Activated T-cell treated with anti-CD3 and anti-CD28 coated beads for 48 hours (primary cell): Measurements from ENCODE around the gene LYSMD4.

ENCODE experiments used
- DNase-seq: peaks from one replicate; pipeline ENCODE4 v3.0.0-alpha.2; 2020; ENCODE audit warnings: low read depth

LYSMD4 gene

DNA sequence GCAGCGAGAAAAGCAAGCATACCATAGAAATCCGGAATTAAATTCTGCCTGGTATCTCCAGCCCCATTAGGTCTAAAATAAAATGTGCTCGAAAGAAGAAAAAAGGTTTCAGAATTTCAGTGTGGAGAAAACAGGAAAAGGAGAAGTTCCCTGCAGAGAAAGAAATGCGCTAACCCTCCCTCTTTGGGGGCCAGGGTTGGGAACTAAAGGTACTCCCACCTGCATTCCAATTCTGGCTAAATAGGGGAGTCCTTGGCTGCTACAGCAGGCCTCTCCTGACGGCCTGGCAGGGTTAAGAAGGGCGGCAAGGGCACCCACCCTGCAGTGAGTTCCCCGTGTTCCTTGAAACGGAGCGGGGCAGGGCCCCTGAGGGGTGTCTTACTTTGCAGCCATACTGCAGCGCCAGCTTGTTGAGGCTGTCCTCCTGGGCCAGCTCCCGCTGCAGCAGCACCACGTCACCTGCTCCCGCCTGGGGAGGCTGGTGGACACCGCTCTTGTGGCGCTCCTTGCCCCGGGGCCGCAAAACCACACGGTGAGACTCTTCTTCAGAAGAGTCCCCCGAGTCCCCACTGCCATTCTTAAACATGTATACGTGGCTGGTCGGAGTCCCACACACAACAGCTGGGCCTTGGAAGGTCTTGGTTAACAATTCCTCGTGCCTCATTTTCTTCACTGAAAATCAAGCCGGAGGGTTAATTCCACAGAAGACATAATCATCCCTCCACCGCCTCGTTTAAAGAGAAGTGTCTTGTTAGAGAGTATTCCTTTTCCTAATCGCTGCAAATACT lies 1.7 kb downstream of the LYSMD4 start:
- no peak for DNase-seq

DNA sequence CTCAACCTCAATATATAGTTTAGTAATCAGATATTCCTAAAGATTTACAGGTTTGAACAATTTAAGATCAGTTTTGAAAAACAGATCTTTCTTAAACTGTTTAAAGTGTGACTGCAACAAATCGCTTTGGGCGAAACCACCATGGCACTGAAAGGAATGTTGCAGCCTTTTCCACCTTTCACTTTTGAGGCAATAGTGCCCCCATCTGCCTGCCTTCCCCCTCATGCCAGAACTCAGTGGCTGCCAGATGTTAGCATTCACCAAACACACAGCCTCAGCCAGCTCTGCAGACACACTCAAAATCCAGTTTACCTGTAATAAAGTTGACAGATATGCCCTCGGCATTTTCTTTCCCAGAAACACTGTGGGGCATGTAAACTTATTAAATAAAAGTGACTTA lies 3.3 kb downstream of the LYSMD4 start:
- DNase-seq: no peak

- DNase-seq: no peak
These were observed 3.9 kb downstream of the LYSMD4 start for GRCh38 chr15:99729327-99729726.

GRCh38 chr15:99728916-99729315 lies 4.3 kb downstream of the LYSMD4 start:
- no peak for DNase-seq

DNA sequence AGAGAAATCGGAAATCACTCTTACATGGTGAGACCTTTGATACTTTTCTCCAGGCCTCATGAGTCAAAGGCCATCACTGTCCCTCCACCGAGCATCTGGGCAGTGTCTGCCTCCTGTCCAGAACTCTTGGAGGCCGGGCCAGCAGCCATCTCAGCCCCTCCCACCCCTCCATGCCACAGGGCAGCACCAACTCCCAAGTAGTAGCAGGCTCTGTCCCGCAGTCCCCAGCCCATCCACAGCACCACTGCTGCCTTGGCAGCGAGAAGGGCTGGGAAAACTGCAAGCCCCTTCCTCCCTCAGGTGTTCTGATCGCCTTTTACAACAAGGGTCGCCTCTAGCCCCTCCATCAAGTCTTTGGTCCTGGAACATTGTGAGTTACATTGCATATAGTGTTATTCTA lies 5.5 kb downstream of the LYSMD4 start:
- no peak for DNase-seq

- DNase-seq: no peak
These were observed 5.9 kb downstream of the LYSMD4 start for GRCh38 chr15:99727330-99727729.

- DNase-seq: no peak
These were observed 6.9 kb downstream of the LYSMD4 start for GRCh38 chr15:99726333-99726732.

DNA sequence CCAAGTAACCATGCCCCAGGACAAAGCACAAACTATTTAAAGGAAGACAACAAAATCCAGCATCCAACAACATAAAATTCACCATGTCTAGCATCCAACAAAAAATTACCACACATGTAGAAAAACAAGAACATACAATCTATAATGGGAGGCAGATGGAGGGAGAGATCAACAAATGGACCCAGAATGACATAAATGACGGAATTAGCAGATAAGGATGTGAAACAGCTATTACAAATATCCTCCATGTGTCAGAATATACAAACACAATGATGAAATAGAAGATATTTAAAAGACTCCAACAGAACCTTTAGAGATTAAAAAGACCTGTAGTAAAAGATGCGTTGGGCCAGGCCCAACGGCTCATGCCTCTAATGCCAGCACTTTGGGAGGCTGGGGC lies 10.8 kb downstream of the LYSMD4 start:
- no peak for DNase-seq

DNA sequence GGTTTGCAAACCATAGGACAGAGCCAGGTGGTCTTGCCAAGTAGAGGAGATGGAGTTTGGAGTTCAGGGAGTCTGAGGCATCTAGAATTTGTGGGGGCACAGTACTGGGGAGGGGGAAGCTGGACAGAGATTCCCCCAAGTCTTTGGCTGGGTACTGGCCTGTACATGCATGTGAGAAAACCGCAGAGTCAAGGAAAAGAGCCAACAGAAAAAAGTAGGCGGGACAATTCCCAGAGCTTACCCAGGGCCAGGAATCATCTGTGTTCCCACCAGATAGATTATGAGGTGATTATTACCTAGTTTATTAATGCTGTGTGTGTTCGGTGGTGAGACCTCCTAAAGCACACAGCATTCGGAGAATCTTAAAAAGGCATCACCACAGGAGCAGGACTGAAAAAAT lies 11.3 kb downstream of the LYSMD4 start:
- DNase-seq: no peak

GRCh38 chr15:99721104-99721778 lies 12.0 kb downstream of the LYSMD4 start:
- no peak for DNase-seq

GRCh38 chr15:99720533-99720932 lies 12.7 kb downstream of the LYSMD4 start:
- no peak for DNase-seq

- no peak for DNase-seq
These were observed 14.1 kb downstream of the LYSMD4 start for GRCh38 chr15:99719096-99719541.

DNA sequence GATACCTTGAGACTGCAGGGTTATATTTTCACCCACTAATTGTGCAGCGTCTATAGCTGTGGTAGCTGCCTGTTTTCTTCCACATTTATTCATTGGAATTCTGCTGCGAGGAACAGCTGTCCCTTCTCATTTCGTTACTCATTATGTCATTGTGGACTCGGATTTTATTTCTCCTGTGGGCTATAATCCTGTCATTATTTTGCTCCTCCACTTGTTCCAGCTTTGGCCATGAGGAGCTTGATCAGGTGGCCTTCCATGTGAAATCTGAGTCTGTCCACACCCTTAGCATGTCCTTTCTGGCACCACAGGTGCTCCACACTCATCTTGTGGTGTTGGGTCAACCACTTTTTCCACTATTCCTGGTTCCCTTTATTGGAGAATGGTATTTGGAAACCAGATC lies 14.8 kb downstream of the LYSMD4 start:
- no peak for DNase-seq

- no peak for DNase-seq
These were observed 15.9 kb downstream of the LYSMD4 start for GRCh38 chr15:99717161-99718009.

- DNase-seq: no peak
These were observed 16.6 kb downstream of the LYSMD4 start for GRCh38 chr15:99716540-99717095.

GRCh38 chr15:99712415-99712814 lies 20.8 kb downstream of the LYSMD4 start:
- no peak for DNase-seq

- DNase-seq: no peak
These were observed 21.6 kb downstream of the LYSMD4 start for GRCh38 chr15:99711625-99712024.

DNA sequence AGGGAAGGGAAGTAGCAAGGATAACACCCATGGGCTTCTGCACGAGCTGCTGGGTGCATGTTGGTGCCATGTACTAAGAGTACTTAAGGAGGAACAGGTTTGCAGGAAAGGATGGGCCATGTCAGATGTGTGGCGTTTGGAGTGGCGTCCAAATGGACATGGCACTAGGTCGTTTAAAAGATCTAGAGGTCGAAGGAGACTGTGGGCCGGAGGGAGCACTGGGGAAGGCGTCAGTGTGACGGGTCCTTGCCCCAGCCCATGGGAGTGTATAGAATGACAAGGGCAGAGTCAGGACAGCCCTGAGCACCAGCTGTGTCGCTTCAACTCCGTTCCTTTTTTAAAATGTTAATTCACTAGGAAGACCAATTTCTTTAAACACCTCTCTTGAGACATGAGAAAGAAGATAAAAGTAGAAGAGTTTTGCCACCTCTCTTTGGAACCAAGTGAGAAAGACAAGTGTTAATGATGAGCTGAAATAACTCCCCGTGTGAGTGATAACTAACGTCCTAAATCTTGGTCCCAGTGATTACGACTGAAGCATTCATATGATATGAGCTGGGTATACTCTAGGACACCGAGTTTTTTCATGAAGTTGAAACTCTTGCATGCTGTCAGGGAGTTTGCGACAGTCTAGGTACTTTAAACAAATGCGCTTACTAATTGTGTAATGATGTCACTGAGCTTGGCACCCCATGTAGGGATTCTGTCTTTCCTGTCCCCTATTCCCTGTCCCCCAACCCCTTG lies 23.8 kb downstream of the LYSMD4 start:
- no peak for DNase-seq

DNA sequence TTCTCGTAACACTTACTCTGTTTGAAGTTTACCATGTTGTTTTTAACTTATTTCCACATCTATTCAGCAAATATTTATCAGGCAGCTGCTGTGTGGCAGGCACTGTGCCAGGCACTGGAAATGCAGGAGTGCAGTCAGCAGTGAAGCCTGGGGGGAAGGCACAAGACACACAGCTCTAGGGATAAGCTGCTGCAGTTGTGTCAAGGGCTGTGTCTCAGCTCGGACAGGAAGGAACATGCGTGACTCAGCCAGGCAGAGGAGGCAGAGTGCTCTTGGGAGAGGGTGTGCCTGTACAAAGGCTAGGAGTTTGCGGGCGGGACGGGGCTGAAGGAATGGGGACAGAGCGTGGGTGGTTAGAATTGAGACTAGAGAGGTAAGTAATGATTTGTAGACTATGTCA lies 24.7 kb downstream of the LYSMD4 start:
- no peak for DNase-seq

- no peak for DNase-seq
These were observed 25.6 kb downstream of the LYSMD4 start for GRCh38 chr15:99707473-99708270.
